Stimulated activated CD8-positive, alpha-beta memory T cell treated with anti-CD3 and anti-CD28 coated beads, Interleukin-4, amount 100 ng/mL, for 4 hours (primary cell): ENCODE measurements around the gene OR2W3.

ENCODE experiments used
- DNase-seq, 2 donors: peaks; one replicate each; pipeline ENCODE4 v3.0.0-alpha.2; 2020; ENCODE audit warnings: low read depth in 2 of 2, low spot score in 1 of 2

The OR2W3 gene

DNA sequence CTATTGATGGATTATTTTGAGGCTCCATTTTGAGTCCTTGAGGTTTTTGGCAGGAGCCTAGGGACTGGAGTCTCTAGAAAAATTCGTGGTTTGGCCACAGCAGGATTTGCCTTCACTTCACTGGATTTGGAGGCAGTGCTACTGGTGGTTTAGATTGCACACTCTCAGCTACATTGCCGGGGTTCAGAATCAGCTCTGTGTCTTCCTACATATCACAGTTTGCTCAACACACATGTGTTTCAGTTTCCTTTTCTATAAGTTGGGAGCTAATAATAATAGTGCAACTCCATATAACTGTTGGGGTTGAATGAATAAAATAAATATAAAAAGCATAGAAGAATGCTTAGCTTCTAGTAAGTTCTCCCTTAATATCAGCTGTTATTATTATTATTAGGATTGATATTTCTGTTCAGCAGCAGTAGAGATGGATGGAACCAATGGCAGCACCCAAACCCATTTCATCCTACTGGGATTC lies at the start of gene OR2W3:
Gene OR2W3, plus strand, starts transcription at position 425 of the 475 bp plus-strand sequence. Its CDS starts 0 bp downstream, at position 425.
- DNase-seq, result no peak

DNA sequence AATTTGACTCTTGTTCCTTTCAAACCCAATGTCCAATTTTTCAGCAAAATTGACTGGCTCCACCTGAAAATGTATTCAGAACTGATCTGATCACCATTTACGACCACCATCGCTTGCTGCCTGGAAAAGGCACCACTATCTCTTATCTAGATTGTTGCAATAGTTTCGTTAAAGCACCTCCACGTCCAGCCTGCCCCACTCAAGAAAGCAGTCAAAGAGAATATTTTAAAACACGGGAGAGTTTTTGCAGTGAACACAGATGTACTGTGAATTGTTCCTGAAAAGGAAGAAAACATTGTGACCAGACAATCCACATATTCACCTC lies 49.7 kb upstream of the OR2W3 start:
- no peak for DNase-seq

DNA sequence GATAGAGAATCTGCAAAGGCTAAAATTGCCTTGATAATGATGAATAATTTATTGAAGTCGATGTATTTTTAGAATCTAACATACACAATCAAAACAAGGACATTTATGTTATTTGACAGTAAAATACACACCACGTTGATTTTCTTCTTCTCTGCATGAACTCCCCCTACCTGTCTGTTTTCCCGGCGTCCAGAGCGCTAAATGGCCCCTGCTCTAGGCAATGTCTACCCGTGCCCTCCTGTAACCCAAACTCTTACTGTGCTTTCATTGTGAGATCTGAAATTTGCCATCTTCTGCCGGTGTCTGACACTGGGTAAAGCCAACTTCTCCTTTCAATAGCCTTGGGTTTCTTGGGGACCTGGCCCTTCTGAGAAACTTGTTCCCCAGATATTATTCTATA lies 47.0 kb upstream of the OR2W3 start:
- no peak for DNase-seq

DNA sequence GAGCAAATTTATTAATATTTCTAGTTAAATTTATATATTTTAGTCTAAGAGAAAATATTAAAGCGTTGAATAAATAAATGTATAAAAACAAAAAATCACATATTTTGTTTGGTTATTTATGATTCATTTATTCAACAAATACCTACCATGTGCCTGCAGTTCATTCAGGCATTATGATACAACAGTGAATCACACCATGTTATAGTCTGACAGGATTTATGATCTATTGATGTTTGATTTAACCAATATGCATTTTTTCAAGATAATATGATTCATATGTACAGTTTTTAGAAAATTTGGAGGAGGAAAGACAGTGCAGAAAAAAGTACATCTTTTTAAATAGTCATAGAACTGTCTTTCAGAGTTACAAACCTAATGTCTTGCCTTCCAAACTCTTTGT lies 45.8 kb upstream of the OR2W3 start:
- DNase-seq, result no peak

DNA sequence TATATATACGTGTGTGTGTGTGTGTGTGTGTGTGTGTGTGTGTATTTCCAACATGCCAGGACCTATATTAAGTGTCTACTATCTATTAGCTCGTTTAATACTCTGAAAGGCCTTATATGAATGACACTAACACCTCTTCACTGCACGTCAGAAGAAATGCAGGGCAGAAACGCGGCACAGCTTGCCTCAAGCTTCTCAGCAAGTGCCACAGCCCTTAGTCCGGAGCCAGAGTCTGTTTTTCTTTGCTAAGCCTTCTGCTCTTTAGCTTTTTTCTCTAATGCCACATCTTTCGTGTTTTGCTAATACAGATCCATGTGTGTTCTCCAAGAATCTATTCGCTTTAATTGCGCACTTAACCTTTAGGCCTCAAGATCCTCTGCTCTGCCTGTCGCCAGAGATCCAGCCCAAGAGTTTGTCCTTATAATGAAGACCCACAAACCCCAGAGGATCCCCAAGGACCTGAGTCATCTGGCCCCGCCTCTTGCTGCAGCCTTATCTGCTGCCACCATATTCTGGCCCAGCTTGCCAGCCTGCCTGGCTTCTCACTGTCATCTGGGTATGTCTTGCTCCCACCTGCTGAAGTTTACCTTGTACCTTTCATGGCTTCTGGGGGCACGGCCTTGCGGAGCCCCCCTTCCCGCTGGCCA lies 40.4 kb upstream of the OR2W3 start:
- DNase-seq, result no peak

DNA sequence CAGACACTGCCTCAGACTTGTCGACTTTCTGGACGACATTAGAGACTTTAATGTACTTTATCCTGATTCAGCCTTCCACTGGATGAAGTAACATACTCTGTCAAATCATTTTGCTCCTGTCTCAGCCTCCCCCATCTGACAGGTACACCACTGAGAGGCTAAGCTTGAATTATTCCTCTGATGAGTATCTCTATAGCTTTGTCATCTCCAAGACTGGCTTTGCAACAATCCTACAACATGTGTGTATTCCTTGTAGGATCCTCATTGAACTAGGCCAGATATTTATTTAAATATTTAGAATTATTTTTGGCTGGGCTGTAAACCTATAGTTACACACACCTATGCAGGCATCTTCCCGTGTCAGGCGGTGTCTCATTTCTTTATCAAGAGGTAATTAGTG lies 39.5 kb upstream of the OR2W3 start:
- no peak for DNase-seq

DNA sequence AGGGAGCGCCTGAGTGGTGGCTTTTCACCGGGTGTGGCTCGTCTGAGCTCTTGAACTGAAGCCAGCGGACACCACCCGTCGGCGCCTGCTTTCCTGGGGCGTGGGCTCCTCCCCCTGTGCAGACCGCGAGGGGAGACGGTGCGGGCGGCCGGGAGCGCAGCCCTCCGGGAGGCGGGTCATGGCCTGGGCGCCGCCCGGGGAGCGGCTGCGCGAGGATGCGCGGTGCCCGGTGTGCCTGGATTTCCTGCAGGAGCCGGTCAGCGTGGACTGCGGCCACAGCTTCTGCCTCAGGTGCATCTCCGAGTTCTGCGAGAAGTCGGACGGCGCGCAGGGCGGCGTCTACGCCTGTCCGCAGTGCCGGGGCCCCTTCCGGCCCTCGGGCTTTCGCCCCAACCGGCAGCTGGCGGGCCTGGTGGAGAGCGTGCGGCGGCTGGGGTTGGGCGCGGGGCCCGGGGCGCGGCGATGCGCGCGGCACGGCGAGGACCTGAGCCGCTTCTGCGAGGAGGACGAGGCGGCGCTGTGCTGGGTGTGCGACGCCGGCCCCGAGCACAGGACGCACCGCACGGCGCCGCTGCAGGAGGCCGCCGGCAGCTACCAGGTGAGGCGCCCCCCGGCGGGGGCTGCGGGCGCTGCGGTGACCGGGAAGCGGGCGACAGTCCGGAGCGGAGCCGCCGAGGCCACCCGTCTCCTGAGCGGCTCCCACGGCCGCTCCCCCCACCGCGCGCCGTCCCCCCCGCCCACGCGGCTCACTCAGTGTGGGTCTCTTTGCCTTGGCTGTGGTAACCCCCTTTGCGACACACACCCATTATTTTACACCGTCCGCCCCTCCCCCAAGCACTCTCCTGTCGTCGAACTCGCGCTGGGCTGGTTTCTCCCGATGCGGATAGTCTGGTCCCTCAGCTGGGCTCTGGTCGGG lies 38.1 kb upstream of the OR2W3 start, which contains the start of gene TRIM58:
Gene TRIM58, plus strand, starts transcription at position 119 of the 916 bp plus-strand sequence. Its CDS starts 60 bp downstream, at position 179.
- no peak for DNase-seq

DNA sequence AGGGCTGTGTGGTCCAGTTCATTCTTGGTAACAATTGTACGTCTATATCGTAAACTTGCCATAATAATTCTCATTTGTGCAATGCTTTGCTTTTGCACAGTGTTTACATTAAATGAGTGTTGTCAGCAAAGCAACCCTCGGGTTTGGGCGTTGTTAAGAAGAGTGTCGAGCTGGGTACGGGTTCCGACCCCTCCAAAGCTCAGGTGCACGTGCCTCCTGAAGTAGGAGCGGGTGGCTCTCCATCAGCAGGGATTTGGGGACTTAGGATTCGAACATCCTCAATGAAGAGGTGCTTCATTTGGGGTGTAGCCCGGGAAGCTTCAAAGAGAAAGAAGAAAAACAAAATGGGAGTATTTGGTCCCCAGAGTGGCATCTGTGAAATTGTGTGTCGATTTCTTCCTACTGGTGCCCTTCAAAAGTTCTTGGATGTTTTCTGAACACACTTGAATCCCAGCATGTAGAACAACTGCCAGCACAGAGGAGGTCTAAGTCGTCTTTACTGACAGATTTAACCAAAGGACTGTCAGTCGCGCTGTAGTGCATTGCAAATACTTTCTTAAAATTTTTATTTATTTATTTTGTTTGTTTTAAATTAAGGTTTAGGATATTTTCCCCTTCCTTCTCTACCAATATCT lies 37.3 kb upstream of the OR2W3 start:
- DNase-seq, result no peak

DNA sequence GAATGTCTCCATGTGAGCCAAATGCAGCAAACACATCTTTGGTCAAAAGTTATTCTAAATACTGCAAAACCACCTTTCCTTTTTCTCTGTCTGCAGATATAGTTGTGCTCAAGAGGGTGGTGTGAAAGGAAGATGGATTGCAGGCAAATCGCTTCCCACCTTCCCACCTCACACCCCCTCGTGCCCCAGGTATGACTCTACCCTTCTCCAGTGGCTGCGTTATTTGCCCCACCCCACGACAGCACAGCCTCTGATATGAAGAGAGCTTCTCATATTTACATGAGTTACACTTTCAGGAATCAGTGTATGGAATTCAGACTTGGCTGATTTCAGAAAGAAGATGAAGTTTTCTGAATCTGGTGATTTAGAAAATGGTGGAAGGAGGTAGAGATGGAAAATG lies 32.6 kb upstream of the OR2W3 start:
- DNase-seq, result no peak

DNA sequence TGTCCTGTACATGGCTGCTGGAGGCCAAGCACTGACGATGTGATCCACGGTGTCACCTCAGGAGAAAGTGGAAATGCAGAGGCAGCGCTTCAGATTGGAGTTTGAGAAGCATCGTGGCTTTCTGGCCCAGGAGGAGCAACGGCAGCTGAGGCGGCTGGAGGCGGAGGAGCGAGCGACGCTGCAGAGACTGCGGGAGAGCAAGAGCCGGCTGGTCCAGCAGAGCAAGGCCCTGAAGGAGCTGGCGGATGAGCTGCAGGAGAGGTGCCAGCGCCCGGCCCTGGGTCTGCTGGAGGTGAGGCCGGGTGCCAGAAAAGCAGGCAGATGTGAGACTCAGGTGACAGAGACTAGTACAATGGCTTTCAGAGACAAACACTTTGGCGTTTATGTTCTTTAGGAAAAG lies 30.7 kb upstream of the OR2W3 start:
- DNase-seq, result no peak

DNA sequence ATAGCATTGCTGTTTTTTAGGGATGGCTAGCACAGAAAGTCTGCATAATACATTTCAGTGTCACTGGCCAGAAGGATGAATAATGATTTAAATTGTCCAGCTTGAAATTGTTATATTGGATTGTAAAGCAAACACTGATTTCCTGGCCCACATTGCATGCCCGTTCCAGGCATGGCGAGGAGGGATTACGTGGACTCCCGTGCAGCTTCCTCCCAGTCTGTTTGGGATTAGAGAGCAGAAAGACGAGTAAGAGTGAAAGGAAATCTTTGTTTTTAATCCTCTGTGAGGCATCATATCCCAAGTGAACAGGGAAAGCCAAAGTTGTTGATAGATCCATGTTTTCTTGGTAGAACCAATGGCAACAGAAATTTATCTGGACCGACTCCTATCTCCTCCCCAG lies 30.0 kb upstream of the OR2W3 start:
- DNase-seq, result no peak

DNA sequence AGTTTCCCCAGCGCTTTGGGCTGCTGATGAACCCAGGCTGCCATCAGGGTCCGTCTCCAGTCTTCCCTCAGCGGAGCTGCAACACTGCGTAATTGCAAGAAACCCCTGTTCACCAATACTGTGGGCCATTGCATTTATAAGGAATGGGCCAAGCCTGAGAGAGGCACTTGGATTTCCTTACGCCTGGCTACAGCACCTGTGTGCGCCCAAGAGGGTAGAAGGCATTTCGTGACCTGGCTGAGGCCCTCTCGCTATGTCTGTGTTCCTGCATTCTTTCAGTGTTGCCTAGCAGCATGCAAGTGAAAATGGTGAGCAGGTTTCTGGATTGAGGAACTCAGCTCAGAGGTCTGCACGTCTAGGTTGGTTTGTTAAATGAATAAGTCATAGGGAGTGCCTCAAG lies 12.0 kb upstream of the OR2W3 start:
- DNase-seq, result no peak

DNA sequence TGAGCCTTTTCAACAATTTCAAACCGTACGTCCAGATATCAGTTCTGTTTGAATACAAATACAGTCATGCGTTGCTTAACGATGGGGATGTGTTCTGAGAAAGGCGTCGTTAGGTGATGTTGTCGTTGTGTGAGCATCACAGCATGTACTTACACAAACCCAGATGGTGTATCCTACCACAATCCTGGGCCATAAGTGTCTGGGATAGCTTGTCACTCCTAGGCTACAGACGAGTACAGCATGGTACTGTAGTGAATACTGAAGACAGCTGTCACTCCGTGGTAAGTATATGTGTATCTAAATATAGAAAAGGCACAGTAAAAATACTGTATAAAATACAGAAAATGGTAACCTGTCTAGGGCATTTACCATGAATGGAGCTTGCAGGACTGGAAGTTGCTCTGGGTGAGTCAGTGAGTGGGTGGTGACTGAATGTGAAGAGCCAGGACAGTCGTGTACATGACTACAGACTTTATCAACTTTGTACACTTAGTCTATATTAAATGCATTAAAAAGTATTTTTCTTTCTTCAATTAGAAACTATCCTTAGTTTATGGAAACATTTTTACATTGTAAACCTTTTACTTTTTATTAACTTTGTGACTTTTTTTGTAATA lies 10.5 kb upstream of the OR2W3 start:
- DNase-seq, result no peak

DNA sequence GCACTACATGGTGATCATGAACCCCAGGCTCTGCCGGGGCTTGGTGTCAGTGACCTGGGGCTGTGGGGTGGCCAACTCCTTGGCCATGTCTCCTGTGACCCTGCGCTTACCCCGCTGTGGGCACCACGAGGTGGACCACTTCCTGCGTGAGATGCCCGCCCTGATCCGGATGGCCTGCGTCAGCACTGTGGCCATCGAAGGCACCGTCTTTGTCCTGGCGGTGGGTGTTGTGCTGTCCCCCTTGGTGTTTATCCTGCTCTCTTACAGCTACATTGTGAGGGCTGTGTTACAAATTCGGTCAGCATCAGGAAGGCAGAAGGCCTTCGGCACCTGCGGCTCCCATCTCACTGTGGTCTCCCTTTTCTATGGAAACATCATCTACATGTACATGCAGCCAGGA lies 589 bp downstream of the OR2W3 start:
- DNase-seq, result no peak

DNA sequence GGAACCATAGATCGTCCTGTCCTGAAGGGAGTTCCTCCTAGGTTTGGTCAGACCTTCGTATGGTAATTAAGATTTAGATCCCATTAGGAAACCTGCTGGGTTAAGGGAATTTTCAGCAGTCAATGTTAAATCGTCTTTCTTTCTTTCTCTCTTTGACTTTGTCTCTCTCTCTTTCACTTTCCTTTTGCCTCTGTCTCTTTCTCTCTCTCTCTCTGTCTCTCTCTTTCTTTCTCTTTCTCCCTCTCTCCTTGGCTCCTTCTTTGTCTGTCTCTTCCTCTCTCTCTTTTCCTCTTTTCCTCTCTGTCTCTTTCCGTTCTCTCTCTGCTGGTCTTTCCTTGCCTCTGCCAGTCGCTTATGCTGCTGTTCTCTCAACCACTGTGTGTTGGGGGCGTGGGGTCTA lies 8.7 kb downstream of the OR2W3 start:
- no peak for DNase-seq

DNA sequence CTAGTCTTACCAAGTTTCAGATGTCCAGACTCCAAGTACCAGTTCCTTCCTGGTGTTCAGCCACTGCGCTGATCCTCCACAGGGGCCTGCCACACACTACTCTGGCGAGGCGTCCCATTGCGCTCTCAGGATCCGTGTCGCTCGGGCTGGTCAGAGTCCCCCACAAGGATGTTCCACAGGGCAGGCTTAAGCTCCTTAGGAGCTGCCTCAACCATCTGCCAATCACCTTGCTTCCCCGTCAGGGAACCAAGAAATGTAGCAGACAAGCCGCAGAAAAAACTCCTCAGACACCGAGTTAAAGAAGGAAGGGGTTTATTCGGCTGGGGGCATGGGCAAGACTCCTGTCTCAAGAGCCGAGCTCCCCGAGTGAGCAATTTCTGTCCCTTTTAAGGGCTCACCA lies 9.8 kb downstream of the OR2W3 start:
- DNase-seq, result no peak

DNA sequence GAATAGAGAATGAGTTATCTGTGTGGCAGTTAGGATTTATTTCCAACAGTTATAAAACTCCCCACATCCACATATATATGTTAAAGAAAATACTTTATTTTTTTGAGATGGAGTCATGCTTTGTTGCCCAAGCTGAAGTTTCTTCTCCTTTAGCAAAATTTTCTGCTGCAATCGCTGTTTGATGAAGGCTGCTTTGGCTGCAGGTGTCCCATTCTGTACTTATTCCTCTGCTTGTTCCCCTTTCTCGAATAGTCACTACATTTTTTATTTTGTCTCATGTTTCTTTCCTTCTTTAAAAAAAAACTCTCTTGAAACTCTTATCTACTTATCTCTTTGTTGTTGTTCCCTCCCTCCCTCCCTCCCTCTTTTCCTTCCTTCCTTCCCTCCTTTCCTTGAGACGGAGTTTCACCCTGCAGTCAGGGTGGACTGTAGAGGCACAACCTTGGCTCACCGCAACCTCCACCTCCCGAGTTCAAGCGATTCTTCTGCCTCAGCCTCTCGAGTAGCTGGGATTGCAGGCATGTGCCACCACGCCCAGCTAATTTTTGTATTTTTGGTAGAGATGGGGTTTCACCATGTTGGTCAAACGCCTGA lies 10.6 kb downstream of the OR2W3 start:
- no peak for DNase-seq

DNA sequence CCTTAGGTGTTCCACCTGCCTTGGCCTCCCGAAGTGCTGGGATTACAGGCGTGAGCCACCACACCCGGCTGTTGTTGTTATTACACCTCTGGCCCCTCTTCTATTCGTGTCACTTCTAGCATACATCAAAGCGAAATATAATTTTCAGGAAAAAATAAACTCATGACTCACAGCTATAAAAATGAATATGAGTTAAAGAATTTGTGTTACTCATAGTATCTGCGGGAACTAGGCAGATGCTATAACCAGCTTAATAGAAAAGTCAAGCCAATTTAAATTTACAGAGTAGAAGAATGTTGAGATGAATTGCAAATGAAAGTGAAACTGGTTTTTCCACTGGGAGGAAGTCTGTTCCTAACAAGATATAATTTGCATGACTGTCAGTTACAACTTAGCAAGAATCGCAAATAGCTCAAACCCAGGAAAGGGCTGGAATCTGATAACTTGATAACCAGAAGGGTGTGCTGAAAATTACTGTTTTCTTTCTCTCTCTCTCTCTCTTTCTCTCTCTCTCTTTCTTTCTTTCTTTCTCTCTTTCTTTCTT lies 11.2 kb downstream of the OR2W3 start:
- DNase-seq, result no peak

DNA sequence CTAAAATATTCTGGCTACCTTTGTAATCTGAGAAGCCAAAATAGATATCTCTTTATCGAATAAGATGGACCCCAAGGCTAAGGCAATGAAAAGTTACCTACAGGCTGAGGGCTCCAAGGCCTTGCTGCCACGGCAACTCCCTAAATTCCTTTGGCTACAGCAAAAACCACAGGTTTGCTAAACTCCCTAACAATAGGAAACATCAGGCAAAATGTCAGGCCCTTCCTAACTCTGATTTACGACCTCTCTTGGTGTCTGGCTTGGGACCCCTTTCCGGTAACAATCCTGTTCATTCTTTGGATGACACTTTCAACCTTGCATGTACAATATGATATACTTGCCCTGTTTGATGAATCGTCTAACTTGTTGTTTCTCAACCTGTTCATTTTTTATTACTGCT lies 13.4 kb downstream of the OR2W3 start:
- no peak for DNase-seq

DNA sequence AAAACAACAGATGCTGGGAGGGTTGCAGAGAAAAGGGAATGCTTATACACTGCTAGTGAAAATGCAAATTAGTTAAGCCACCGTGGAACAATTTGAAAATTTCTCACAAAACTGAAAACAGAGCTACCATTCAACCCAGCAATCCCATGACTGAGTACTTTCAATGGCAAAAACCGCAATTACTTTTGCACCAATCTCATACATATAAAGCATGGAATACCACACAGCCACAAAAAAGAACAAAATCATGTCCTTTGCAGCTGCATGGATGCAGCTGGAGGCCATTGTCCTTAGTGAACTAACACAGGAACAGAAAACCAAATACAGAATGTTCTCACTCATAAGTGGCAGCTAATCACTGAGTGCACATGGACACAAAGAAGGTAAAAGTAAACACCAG lies 18.4 kb downstream of the OR2W3 start:
- no peak for DNase-seq
